ENCODE results near the gene POLR1B. TPM values are rescaled to one million over a fixed set of nuclear protein-coding genes. Genes with fewer than 3 reads are reported as not detected.
A peak's percentile ranks its signal among the peaks of the same experiment; 100 is the strongest.
"Not testable (repeated sequence)": the region's sequence is repeated elsewhere in the genome, so short reads cannot be mapped to it uniquely, and the experiment has no call there.

Gene POLR1B, protein sequence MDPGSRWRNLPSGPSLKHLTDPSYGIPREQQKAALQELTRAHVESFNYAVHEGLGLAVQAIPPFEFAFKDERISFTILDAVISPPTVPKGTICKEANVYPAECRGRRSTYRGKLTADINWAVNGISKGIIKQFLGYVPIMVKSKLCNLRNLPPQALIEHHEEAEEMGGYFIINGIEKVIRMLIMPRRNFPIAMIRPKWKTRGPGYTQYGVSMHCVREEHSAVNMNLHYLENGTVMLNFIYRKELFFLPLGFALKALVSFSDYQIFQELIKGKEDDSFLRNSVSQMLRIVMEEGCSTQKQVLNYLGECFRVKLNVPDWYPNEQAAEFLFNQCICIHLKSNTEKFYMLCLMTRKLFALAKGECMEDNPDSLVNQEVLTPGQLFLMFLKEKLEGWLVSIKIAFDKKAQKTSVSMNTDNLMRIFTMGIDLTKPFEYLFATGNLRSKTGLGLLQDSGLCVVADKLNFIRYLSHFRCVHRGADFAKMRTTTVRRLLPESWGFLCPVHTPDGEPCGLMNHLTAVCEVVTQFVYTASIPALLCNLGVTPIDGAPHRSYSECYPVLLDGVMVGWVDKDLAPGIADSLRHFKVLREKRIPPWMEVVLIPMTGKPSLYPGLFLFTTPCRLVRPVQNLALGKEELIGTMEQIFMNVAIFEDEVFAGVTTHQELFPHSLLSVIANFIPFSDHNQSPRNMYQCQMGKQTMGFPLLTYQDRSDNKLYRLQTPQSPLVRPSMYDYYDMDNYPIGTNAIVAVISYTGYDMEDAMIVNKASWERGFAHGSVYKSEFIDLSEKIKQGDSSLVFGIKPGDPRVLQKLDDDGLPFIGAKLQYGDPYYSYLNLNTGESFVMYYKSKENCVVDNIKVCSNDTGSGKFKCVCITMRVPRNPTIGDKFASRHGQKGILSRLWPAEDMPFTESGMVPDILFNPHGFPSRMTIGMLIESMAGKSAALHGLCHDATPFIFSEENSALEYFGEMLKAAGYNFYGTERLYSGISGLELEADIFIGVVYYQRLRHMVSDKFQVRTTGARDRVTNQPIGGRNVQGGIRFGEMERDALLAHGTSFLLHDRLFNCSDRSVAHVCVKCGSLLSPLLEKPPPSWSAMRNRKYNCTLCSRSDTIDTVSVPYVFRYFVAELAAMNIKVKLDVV
- 22.1 TPM for total RNA-seq (ENCODE audit: unreplicated experiment)
- long read RNA-seq, partial matches to known transcripts, result 1 of 1 reads
- long read RNA-seq, other reads (novel, unspliced or antisense), result 0 of 1 reads

- Mint-ChIP-seq H3K36me3 (ENCODE audit: low read depth, unreplicated experiment) (peaks cover 3% of the 10 kb centered on the region), H3K27me3 (ENCODE audit: unreplicated experiment) (peaks cover 5% of the 10 kb centered on the region), H3K4me1 (ENCODE audit: unreplicated experiment) (peaks cover 6% of the 10 kb centered on the region), H3K4me3 (ENCODE audit: unreplicated experiment) (no peak within 1 kb of the TSS), H3K9me3 (ENCODE audit: unreplicated experiment) (no peaks in the 10 kb centered on the region), H3K27ac (ENCODE audit: unreplicated experiment) (peak within 1 kb of the TSS; percentile 96)
- TF ChIP-seq CTCF (IDR thresholded peaks at IDR 0.05; ENCODE audit: unreplicated experiment), result no peak
- peak; percentile 69 for DNase-seq (ENCODE audit: low spot score)
Measured at GRCh38 chr2:112542123-112542983, at the start of gene POLR1B. POLR1B (plus strand) TSS chr2:112542465; CDS start chr2:112542495, 30 bp downstream.

- Mint-ChIP-seq H3K27me3 (ENCODE audit: unreplicated experiment) (no peaks in the 10 kb centered on the region), H3K4me1 (ENCODE audit: unreplicated experiment) (peaks cover 3% of the 10 kb centered on the region), H3K4me3 (ENCODE audit: unreplicated experiment) (no peak overlapping the region), H3K36me3 (ENCODE audit: low read depth, unreplicated experiment) (peaks cover 12% of the 10 kb centered on the region), H3K27ac (ENCODE audit: unreplicated experiment) (no peak overlapping the region), H3K9me3 (ENCODE audit: unreplicated experiment) (no peaks in the 10 kb centered on the region)
- no peak for TF ChIP-seq CTCF (IDR thresholded peaks at IDR 0.05; ENCODE audit: unreplicated experiment)
- no peak for DNase-seq (ENCODE audit: low spot score)
Measured at GRCh38 chr2:112493048-112493447, 49.2 kb upstream of the POLR1B start.

- Mint-ChIP-seq H3K9me3 (ENCODE audit: unreplicated experiment) (no peaks in the 10 kb centered on the region), H3K36me3 (ENCODE audit: low read depth, unreplicated experiment) (peaks cover 12% of the 10 kb centered on the region), H3K4me3 (ENCODE audit: unreplicated experiment) (no peak overlapping the region), H3K27me3 (ENCODE audit: unreplicated experiment) (no peaks in the 10 kb centered on the region), H3K27ac (ENCODE audit: unreplicated experiment) (no peak overlapping the region), H3K4me1 (ENCODE audit: unreplicated experiment) (no peaks in the 10 kb centered on the region)
- no peak for TF ChIP-seq CTCF (IDR thresholded peaks at IDR 0.05; ENCODE audit: unreplicated experiment)
- no peak for DNase-seq (ENCODE audit: low spot score)
Measured at GRCh38 chr2:112493858-112494648, 48.2 kb upstream of the POLR1B start.

DNA sequence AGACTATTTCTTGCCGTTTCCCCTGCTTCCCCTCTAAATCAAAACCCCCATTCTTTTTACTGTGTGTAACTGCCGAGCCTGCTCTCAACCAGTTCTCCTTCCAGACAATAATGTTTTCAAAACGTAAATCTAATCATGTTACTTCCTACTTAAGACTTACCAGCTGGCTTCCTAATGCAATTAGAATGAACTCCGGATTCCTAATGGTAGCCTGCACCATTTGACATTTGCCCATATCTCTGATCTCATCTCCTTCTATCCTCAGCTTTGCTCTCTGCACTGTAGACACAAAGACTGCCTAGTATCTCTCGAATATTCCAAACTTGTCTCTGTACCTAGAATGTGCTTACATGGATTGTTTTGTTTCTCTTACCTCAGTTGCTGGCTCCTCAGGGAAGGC is 47.4 kb upstream of the POLR1B start:
- Mint-ChIP-seq H3K4me1 (ENCODE audit: unreplicated experiment) (no peaks in the 10 kb centered on the region), H3K9me3 (ENCODE audit: unreplicated experiment) (no peaks in the 10 kb centered on the region), H3K27me3 (ENCODE audit: unreplicated experiment) (no peaks in the 10 kb centered on the region), H3K36me3 (ENCODE audit: low read depth, unreplicated experiment) (peaks cover 15% of the 10 kb centered on the region), H3K4me3 (ENCODE audit: unreplicated experiment) (no peak overlapping the region), H3K27ac (ENCODE audit: unreplicated experiment) (no peak overlapping the region)
- DNase-seq (ENCODE audit: low spot score), result no peak
- no peak for TF ChIP-seq CTCF (IDR thresholded peaks at IDR 0.05; ENCODE audit: unreplicated experiment)

DNA sequence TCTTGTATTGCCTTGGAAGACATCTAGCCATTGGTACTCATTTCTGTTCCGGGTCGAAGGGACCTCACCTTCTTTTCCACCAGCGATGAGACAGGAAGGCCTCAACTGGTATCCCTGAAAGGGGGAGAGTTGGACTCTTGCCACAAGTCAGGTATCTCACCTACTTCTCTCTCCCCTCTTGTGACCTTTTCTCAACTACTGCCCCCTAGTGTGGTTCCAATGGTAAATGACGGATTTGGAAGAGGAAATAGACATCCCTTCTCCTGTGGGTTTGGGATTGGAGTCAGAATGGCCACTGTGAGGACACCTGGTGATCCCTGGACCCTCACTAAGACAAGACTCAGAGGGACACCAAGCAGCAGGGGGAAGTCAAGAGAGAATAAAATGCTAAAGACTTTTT is 46.4 kb upstream of the POLR1B start:
- not testable (repeated sequence) for H3K27ac Mint-ChIP-seq (ENCODE audit: unreplicated experiment)

More for the DNA sequence above, 46.4 kb upstream of the POLR1B start:
- not testable (repeated sequence) for H3K9me3 Mint-ChIP-seq (ENCODE audit: unreplicated experiment); H3K4me3 Mint-ChIP-seq (ENCODE audit: unreplicated experiment); H3K27me3 Mint-ChIP-seq (ENCODE audit: unreplicated experiment); H3K4me1 Mint-ChIP-seq (ENCODE audit: unreplicated experiment); DNase-seq (ENCODE audit: low spot score)
- H3K36me3 Mint-ChIP-seq (ENCODE audit: low read depth, unreplicated experiment), result peaks cover 17% of the 10 kb centered on the region
